Stimulated activated memory B cell treated with anti-CD40 and anti-IgM and Interleukin-4, amounts not matched to agents 10 μg/mL and 1 μg/mL and 100 μg/mL, for 72 hours (primary cell): Measurements from ENCODE around the gene TCFL5.
"Not testable (repeated sequence)": the region's sequence is repeated elsewhere in the genome, so short reads cannot be mapped to it uniquely, and the experiment has no call there.

Source experiments
- ATAC-seq: fragments of 150-1000 bp; cut with Tn5 transposase; 2 replicates; pipeline ENCODE4 v1.10.0; 2021
- H3K27ac Mint-ChIP-seq: one replicate; pipeline ENCODE4 v1.8.0; 2022; ENCODE audit warnings: mild to moderate bottlenecking, mixed read lengths
- H3K27me3 Mint-ChIP-seq: one replicate; pipeline ENCODE4 v1.8.0; 2022; ENCODE audit warnings: mixed read lengths
- H3K36me3 Mint-ChIP-seq: one replicate; pipeline ENCODE4 v1.8.0; 2022; ENCODE audit warnings: mixed read lengths
- H3K4me1 Mint-ChIP-seq: one replicate; pipeline ENCODE4 v1.8.0; 2022; ENCODE audit warnings: mixed read lengths
- H3K4me3 Mint-ChIP-seq: one replicate; pipeline ENCODE4 v1.8.0; 2022; ENCODE audit warnings: mild to moderate bottlenecking, moderate library complexity, mixed read lengths
- H3K9me3 Mint-ChIP-seq: one replicate; pipeline ENCODE4 v1.8.0; 2022; ENCODE audit warnings: mixed read lengths

TCFL5 gene

DNA sequence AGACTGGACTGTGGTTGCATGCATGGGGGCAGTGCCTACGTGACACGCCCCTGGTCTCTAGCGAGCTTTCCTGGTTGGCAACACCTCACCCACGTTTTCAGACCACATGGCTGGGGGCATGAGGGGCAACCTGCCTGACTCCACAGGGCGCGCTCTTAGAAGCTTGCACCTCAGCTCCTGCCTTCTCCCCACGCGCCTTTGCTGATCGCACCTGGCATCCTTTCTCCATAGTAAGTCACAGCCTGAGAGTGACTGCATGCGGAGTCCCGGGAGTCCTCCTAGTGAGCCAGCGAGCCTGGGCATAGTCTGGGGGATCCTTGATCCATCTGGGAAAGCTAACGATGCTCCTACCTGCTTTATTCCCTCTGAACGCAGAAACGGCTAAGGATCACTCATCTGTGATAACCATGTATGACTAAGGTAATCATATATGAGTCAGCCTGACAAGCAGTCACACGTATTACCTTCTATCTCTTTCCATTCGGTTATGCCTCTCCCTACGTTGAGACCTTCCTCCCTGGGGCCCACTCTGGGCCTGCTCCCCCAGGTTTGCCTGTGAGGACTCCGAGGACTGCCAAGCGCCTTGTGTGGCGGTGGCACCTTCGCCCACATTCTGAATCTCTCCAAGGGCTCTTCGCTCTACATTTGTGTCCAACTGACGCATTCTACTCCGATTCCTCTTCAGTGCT lies 4.5 kb downstream of the TCFL5 start:
- Mint-ChIP-seq H3K4me3 (no peak overlapping the region), H3K9me3 (no peaks in the 10 kb centered on the region), H3K27ac (no peak overlapping the region), H3K4me1 (peaks cover 32% of the 10 kb centered on the region), H3K36me3 (peaks cover 34% of the 10 kb centered on the region), H3K27me3 (peaks cover 8% of the 10 kb centered on the region)
- no peak for ATAC-seq

DNA sequence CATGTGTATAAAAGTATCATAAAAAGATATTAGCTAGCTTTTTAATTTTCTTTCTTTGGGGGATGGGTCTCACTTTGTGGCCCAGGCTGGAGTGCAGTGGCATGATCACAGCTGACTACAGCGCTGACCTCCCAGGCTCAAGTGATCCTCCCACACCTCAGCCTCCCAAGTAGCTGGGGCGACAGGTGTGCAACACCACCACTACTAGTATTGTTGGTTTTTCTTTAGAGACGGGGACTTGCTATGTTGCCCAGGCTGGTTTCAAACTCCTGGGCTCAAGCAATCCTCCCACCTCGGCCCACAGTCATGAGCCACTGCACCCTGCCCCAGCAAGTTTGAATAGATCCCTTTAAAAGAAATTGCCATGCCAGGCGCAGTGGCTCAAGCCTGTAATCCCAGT lies 6.5 kb downstream of the TCFL5 start:
- peaks cover 2% of the 10 kb centered on the region for H3K27me3 Mint-ChIP-seq
- H3K4me1 Mint-ChIP-seq: peaks cover 27% of the 10 kb centered on the region
- no peaks in the 10 kb centered on the region for H3K9me3 Mint-ChIP-seq
- ATAC-seq: no peak
- peaks cover 34% of the 10 kb centered on the region for H3K36me3 Mint-ChIP-seq
- no peak overlapping the region for H3K4me3 Mint-ChIP-seq
- H3K27ac Mint-ChIP-seq: no peak overlapping the region

DNA sequence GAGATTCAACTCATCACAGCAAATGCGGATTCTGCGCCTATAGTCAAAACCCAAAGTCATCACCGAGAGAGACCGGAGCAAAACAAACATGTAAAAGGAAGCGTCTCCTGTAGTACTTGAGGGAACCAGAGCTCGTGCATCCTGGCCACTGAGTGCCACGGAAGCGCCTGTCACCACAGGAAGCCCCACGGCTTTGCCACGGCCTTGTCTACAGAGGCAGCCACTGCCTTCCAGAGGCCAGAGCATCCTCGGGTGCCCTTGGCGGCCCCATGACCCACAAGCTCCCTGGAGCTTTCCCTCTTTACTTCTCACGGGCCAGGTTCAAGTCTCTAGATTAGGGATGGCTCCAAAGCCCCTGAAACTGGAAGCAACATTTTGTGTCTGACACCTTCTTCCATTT lies 7.5 kb downstream of the TCFL5 start:
- Mint-ChIP-seq H3K27me3 (no peaks in the 10 kb centered on the region), H3K27ac (no peak overlapping the region), H3K9me3 (no peaks in the 10 kb centered on the region), H3K4me1 (peaks cover 17% of the 10 kb centered on the region), H3K36me3 (peaks cover 34% of the 10 kb centered on the region), H3K4me3 (no peak overlapping the region)
- ATAC-seq: no peak

DNA sequence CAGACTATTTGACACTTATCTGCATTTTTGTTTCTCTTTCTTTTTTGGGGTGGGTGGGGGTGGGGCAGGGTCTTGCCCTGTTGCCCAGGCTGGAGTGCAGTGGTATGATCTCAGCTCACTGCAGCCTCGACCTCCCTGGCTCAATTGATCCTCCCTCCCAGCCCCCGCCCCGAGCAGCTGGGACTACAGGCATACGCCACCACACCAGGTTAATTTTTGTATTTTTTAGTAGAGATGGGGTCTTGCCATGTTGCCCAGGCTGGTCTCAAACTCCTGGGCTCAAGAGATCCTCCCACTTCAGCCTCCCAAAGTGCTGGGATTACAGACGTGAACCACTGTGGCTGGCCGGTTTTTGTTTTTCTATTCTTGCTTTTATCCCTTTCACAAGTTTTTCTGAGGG lies 8.3 kb downstream of the TCFL5 start:
- Mint-ChIP-seq H3K4me1 (peaks cover 11% of the 10 kb centered on the region), H3K36me3 (peaks cover 32% of the 10 kb centered on the region)
- not testable (repeated sequence) for H3K4me3 Mint-ChIP-seq, ATAC-seq, H3K9me3 Mint-ChIP-seq, H3K27me3 Mint-ChIP-seq, H3K27ac Mint-ChIP-seq

DNA sequence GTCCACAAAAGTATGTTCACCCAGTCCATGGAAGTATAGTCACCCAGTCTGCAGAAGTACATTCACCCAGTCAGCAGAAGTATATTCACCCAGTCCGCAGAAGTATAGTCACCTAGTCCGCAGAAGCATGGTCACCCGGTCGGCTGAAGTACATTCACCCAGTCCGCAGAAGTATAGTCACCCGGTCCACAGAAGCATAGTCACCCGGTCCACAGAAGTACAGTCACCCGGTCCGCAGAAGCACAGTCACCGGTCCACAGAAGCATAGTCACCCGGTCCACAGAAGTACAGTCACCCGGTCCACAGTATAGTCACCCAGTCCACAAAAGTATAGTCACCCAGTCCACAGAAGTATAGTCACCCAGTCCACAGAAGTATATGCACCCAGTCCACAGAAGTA lies 8.8 kb downstream of the TCFL5 start:
- Mint-ChIP-seq H3K4me1 (peaks cover 9% of the 10 kb centered on the region), H3K27ac (no peak overlapping the region), H3K27me3 (no peaks in the 10 kb centered on the region), H3K36me3 (peaks cover 30% of the 10 kb centered on the region), H3K4me3 (no peak overlapping the region), H3K9me3 (no peaks in the 10 kb centered on the region)
- no peak for ATAC-seq

DNA sequence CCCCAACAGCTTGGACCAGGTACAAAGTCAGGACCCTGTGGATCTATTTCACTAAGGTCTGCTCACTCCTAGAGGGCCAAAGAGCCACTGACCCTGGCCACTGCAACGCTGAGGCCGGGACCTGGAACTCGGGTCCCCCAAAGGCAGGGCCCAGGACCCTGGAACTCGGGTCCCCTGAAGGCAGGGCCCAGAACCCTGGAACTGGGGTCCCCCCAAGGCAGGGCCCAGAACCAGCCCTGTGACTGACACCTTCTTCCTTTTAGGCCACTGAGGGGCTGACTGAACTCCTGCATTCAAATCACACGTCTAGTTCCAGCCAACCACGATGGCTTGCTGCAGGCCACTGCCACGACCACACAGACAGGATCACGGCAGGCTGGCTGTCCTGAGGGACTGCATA lies 9.4 kb downstream of the TCFL5 start:
- Mint-ChIP-seq H3K4me3 (no peak overlapping the region), H3K27me3 (no peaks in the 10 kb centered on the region), H3K4me1 (peaks cover 8% of the 10 kb centered on the region), H3K9me3 (no peaks in the 10 kb centered on the region), H3K27ac (no peak overlapping the region), H3K36me3 (peaks cover 28% of the 10 kb centered on the region)
- no peak for ATAC-seq

DNA sequence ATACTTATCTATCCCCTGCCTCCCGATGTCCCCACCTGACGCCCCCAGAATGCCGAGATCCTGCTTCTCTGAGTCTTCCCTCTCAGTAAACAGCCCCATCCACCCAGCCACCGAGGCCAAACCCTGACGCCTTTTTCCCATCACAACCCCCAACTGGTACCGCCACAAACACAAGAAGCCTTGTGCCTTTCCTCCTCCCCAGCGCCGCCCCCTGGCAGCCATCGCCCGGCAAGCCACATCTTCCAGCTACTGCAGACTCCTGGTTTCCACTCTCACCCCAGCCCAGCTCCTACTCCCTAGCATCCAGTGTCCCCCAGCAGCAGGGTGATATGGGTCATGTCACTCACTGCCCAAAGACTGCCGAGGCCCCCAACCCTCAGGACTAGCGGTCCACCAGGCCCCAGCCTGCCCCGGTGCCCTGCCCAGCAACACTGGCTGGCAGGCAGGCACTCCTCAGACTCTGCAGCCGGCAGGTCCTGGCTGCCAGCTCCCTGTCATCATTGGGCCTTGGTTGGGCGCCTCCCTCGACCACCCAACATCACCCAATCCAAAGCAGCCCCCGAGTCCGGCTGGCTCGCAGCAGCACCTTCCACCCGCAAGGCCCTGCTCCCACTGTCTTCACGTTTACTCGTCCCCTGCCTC lies 11.2 kb downstream of the TCFL5 start:
- Mint-ChIP-seq H3K9me3 (no peaks in the 10 kb centered on the region), H3K27me3 (no peaks in the 10 kb centered on the region), H3K36me3 (peaks cover 24% of the 10 kb centered on the region), H3K4me3 (no peak overlapping the region), H3K27ac (no peak overlapping the region), H3K4me1 (peaks cover 6% of the 10 kb centered on the region)
- ATAC-seq: no peak

DNA sequence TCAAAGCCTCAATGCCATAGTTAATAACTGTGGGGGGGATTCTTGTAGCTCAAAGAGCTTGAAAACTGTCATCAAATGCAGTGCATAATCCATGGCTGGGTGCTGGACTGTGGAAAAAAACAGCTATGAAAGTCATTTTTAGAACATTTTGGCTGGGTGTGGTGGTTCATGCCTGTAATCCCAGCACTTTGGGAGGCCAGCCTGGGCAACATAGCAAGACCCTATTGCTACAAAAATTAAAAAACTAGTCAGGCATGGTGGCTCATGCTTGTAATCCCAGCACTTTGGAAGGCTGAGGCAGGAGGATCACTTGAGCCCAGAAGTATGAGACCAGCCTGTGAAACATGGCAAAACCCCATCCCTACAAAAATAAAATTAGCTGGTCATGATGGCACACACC lies 12.2 kb downstream of the TCFL5 start:
- Mint-ChIP-seq H3K27me3 (no peaks in the 10 kb centered on the region), H3K9me3 (no peaks in the 10 kb centered on the region), H3K36me3 (peaks cover 28% of the 10 kb centered on the region), H3K4me1 (peaks cover 6% of the 10 kb centered on the region), H3K4me3 (no peak overlapping the region), H3K27ac (no peak overlapping the region)
- ATAC-seq: no peak

DNA sequence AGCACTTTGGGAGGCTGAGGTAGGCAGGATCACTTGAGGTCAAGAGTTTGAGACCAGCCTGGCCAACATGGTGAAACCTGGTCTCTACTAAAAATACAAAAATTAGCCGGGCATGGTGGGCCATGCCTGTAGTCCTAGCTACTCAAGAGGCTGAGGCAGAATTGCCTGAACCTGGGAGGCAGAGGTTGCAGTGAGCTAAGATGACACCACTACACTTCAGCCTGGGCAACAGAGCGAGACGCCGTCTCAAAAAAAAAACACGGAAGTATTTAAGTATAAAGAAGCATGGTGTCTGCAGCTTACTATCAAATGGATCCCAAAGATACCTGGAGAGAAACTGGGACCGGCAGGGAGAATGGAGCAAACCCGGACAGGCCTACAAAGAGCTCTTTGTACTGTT lies 12.7 kb downstream of the TCFL5 start:
- H3K36me3 Mint-ChIP-seq: peaks cover 25% of the 10 kb centered on the region
- not testable (repeated sequence) for H3K4me3 Mint-ChIP-seq, H3K27ac Mint-ChIP-seq, H3K4me1 Mint-ChIP-seq, ATAC-seq, H3K9me3 Mint-ChIP-seq, H3K27me3 Mint-ChIP-seq

DNA sequence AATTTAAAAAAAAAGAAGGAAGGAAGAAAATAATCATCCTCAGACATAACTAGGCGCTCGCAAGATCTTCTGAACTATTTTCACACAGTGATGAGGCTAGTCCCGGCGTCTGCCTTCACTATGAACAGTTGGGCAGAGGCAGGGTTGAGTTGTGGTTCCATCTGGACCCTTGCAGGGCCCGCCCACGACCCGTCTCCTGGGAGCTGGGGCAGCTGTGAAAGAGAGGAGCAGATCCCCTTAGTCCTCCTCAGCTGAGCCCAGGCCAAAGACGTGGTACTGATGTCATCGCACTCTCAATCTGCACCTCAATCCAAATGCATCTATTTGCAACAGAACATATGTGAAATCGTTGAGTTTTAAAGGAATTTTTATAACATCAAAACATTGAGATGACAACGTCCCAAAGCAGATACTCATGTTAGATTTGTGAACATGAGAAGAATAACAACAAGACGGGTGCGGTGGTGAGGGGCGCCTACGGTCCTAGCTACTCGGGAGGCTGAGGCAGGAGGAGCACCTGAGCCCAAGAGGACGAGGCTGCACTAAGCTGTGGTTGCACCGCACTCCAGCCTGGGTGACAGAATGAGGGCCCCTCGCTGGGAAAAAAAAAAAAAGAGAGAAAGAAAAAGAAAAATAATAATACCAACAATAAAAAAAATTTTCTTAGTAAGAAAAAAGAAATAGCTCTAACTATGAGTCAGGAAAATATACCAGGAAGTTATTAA lies 15.3 kb downstream of the TCFL5 start:
- no peak for ATAC-seq
- H3K27me3 Mint-ChIP-seq: no peaks in the 10 kb centered on the region

DNA sequence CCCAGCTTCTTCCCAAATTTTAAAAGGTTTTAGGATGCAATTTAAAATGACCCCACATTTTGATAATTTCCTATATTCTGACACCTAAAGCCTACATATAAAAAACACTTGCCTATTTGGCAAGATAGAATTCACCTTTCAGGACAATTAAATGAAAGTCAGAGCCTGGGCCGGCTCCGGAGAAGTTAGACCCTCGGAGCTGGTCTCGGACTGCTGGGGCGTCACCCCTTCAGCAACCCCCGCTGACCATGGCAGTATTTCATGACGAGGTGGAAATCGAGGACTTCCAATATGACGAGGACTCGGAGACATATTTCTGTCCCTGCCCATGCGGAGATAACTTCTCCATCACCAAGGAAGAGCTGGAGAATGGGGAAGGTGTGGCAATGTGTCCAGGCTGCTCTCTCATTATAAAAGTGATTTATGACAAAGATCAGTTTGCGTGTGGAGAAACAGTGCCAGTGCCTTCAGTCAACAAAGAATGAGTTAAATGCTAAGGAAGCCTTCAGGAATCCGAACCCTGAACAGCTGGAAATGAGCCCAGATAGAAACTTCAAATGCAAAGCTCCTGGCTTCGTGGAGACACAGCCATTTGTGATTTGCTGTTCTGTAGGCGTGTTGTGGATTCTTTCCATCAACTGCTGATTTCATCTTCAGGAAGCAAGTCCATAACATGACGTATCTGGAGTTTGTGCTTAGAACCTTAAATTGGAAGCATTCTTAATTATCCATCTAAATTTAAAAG lies 16.0 kb downstream of the TCFL5 start:
- Mint-ChIP-seq H3K27ac (no peak overlapping the region), H3K4me3 (no peak overlapping the region), H3K27me3 (no peaks in the 10 kb centered on the region), H3K9me3 (no peaks in the 10 kb centered on the region), H3K4me1 (peaks cover 6% of the 10 kb centered on the region), H3K36me3 (peaks cover 11% of the 10 kb centered on the region)
- ATAC-seq: no peak

More for the DNA sequence above, 15.3 kb downstream of the TCFL5 start:
- Mint-ChIP-seq H3K36me3 (peaks cover 11% of the 10 kb centered on the region), H3K4me3 (no peak overlapping the region), H3K4me1 (peaks cover 6% of the 10 kb centered on the region), H3K27ac (peak overlapping the region; percentile 31), H3K9me3 (no peaks in the 10 kb centered on the region)

DNA sequence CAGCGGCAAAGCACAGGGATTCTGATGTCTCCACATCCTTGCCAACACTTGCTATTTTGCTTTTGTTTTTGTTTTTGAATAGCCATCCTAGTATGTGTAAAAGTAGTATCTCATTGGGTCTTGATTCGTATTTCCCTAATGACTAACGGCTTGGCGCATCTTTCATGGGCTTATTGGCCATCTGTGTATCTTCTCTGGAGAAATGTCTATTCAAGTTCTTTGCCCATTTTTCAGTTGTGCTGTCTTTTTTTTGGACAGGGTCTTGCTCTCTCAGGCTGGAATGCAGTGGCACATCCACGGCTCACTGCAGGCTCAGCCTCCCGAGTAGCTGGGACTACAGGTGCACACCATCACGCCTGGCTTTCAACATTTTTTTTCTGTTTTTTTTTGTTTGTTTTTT lies 17.4 kb downstream of the TCFL5 start:
- no peak for ATAC-seq
- H3K36me3 Mint-ChIP-seq: peaks cover 23% of the 10 kb centered on the region
- H3K4me1 Mint-ChIP-seq: peaks cover 20% of the 10 kb centered on the region
- H3K4me3 Mint-ChIP-seq: no peak overlapping the region
- H3K27ac Mint-ChIP-seq: no peak overlapping the region
- H3K27me3 Mint-ChIP-seq: no peaks in the 10 kb centered on the region
- H3K9me3 Mint-ChIP-seq: no peaks in the 10 kb centered on the region

DNA sequence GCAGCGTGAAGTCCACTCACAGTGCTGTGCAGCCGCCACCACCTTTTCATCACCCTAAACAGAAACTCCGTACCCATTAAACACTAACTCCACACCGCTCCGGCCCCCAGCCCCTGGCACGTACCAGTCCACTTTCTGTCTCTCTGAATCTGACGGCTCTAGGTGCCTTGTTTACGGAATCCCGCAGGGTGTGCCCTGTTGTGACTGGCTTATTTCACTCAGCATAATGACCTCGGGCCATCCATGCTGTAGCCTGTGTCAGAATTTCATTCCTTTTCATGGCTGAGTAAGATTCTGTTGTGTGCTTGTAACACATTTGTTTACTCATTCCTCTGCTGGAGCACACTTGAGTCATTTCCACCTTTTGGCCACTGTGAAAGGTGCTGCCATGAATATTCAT lies 18.0 kb downstream of the TCFL5 start:
- Mint-ChIP-seq H3K36me3 (peaks cover 23% of the 10 kb centered on the region), H3K4me3 (no peak overlapping the region), H3K4me1 (peaks cover 24% of the 10 kb centered on the region), H3K9me3 (no peaks in the 10 kb centered on the region), H3K27me3 (no peaks in the 10 kb centered on the region), H3K27ac (no peak overlapping the region)
- no peak for ATAC-seq

DNA sequence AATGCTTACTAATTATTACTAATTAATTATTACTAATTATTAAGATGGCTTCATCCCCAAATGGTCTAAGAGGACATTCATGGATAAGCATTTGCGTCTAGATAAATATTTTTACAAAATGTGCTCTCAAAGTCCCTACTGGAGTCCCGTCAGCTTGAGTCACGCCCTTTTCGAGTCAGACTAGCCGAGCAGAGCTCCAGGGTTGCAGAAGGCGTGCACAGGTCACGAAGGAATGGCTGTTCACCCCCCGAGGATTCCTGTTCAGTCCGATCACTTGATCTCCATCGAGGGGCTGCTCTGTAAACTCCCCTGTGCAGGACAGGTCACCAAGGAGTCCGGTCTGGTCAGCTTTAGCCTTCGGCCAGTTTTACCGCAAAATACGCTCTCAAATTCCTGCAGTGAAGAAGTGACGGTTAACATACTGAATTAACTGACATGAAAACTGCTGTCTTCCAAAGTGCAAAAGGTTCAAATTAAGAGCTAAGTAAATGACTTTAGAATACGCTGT lies 19.9 kb downstream of the TCFL5 start:
- H3K36me3 Mint-ChIP-seq: peaks cover 18% of the 10 kb centered on the region
- H3K9me3 Mint-ChIP-seq: no peaks in the 10 kb centered on the region
- no peaks in the 10 kb centered on the region for H3K27me3 Mint-ChIP-seq
- H3K27ac Mint-ChIP-seq: no peak overlapping the region
- H3K4me3 Mint-ChIP-seq: no peak overlapping the region
- H3K4me1 Mint-ChIP-seq: peaks cover 35% of the 10 kb centered on the region
- ATAC-seq: no peak
